ENCODE data around the gene SEMA3C. TPM values are rescaled to one million over a fixed set of nuclear protein-coding genes. Genes with fewer than 3 reads are reported as not detected.

The SEMA3C gene
- total RNA-seq, 6 experiments from 2014 or later, result 52.4 to 74.6 (median 61.4) TPM

DNA sequence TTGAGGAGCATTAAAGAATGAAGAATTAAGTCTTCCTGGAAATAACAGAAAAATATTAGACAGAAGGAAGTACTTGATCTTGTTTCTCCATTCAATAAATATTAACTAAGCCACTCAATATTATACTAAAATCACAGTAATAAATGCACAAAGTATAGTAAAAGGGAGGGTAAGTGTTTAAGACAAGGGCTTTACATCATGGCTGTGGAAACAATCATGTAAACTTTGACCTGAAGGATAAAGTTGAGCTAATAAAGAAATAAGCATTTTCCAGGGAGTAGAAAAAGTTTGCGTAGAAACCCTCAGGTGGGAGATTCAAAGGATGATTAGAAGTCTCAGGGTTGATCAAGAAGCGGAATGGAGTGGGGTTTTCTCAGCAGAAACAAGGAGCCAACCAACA, 78.2 kb downstream of the SEMA3C start:
- no peaks in the 10 kb centered on the region for H3K9me3 Mint-ChIP-seq
- peaks cover 47% of the 10 kb centered on the region for H3K4me1 Mint-ChIP-seq (ENCODE audit: low read depth)
- no peak overlapping the region for H3K27ac Mint-ChIP-seq
- H3K27me3 Mint-ChIP-seq (ENCODE audit: insufficient read depth), result no peaks in the 10 kb centered on the region
- H3K4me3 Mint-ChIP-seq, result no peak overlapping the region
- H3K36me3 Mint-ChIP-seq (ENCODE audit: low read depth), result peaks cover 26% of the 10 kb centered on the region
- TF ChIP-seq, protein P1, sequence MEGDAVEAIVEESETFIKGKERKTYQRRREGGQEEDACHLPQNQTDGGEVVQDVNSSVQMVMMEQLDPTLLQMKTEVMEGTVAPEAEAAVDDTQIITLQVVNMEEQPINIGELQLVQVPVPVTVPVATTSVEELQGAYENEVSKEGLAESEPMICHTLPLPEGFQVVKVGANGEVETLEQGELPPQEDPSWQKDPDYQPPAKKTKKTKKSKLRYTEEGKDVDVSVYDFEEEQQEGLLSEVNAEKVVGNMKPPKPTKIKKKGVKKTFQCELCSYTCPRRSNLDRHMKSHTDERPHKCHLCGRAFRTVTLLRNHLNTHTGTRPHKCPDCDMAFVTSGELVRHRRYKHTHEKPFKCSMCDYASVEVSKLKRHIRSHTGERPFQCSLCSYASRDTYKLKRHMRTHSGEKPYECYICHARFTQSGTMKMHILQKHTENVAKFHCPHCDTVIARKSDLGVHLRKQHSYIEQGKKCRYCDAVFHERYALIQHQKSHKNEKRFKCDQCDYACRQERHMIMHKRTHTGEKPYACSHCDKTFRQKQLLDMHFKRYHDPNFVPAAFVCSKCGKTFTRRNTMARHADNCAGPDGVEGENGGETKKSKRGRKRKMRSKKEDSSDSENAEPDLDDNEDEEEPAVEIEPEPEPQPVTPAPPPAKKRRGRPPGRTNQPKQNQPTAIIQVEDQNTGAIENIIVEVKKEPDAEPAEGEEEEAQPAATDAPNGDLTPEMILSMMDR (IDR thresholded peaks at IDR 0.05), result no peak
- DNase-seq, result no peak

DNA sequence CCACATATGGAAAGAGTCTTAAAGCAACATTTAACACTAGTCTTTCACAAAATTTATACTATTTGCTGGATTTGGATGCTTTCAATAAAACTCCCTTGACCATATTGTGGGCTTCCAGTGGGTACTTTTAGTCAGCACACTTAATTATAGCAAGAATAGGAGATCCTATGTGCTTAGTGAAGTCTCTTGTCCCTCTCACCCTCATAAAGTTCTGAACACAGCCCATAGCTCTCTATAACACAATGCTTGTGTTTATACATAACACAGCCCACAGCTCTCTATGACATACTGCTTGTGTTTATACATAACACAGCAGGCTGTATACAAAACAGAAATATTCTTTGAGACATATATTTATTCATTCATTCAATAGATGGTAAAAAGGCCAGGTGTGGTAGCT, 79.0 kb downstream of the SEMA3C start:
- no peaks in the 10 kb centered on the region for H3K9me3 Mint-ChIP-seq
- H3K27ac Mint-ChIP-seq, result no peak overlapping the region
- H3K4me1 Mint-ChIP-seq (ENCODE audit: low read depth), result peaks cover 47% of the 10 kb centered on the region
- TF ChIP-seq, protein P1 (IDR thresholded peaks at IDR 0.05), result no peak
- no peak for DNase-seq
- H3K36me3 Mint-ChIP-seq (ENCODE audit: low read depth), result peaks cover 18% of the 10 kb centered on the region
- H3K4me3 Mint-ChIP-seq, result no peak overlapping the region
- H3K27me3 Mint-ChIP-seq (ENCODE audit: insufficient read depth), result no peaks in the 10 kb centered on the region

DNA sequence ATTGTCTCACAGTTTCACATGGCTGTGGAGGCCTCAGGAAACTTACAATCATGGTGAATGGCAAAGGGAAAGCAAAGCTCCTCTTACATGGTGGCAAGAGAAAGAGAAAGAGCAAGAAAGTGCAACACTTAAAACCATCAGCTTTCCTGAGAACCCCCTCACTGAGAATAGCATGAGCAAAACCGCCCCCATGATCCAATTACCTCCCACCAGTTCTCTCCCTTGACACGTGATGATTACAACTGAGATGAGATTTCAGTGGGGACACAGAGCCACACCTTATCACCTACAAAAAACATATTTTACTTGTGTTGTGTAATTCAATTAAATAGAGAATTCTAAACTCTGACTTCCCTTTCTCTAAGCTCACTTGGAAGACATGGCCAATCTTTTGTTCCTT, 80.2 kb downstream of the SEMA3C start:
- H3K9me3 Mint-ChIP-seq, result no peaks in the 10 kb centered on the region
- peaks cover 16% of the 10 kb centered on the region for H3K36me3 Mint-ChIP-seq (ENCODE audit: low read depth)
- no peaks in the 10 kb centered on the region for H3K27me3 Mint-ChIP-seq (ENCODE audit: insufficient read depth)
- no peak for DNase-seq
- no peak overlapping the region for H3K27ac Mint-ChIP-seq
- TF ChIP-seq, protein P1 (IDR thresholded peaks at IDR 0.05), result no peak
- peaks cover 55% of the 10 kb centered on the region for H3K4me1 Mint-ChIP-seq (ENCODE audit: low read depth)
- no peak overlapping the region for H3K4me3 Mint-ChIP-seq

DNA sequence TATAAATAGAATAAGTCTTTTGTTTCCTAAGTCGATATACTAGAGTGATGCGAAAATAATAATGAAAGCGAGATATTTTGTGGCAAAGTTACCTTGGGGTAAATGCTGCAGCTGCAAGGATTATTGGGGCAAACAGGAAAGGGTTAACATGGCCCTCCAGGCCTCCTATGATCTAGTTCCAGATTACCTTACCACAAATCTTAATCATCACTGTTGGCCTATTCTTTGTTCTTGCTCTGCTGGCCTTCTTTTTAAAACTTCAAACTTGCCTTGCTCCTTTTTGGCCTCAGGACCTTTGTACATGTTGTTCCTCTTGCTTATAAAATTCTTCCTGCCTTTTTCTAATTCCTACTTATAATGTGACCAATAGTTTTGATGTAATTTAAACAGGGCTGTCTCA, 81.5 kb downstream of the SEMA3C start:
- Mint-ChIP-seq H3K27me3 (ENCODE audit: insufficient read depth) (no peaks in the 10 kb centered on the region), H3K36me3 (ENCODE audit: low read depth) (peaks cover 16% of the 10 kb centered on the region), H3K27ac (no peak overlapping the region), H3K9me3 (no peaks in the 10 kb centered on the region), H3K4me1 (ENCODE audit: low read depth) (peaks cover 54% of the 10 kb centered on the region), H3K4me3 (no peak overlapping the region)
- TF ChIP-seq, protein P1 (IDR thresholded peaks at IDR 0.05), result no peak
- DNase-seq, result no peak

DNA sequence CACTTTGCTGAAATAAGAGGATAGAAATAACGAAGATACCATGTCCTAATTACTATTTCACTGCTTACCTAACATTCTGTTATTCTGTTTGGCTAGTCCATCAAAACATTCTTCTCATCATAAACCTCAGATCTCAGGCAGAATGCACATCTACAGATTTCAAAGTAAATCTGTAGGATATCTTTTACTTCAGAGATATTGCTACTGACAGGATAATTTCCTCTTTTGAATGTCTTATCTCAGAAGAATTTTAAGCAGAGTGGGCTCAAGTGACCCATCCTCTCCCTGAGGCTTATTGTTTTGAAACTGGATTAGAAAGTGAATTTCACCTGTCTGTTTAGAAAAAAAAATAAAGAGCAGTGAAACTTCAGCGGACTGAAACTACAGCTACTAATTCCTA, 83.6 kb downstream of the SEMA3C start:
- Mint-ChIP-seq H3K4me3 (no peak overlapping the region), H3K4me1 (ENCODE audit: low read depth) (peaks cover 58% of the 10 kb centered on the region), H3K27me3 (ENCODE audit: insufficient read depth) (no peaks in the 10 kb centered on the region), H3K27ac (no peak overlapping the region; the same call in 1 of the 2 replicates), H3K36me3 (ENCODE audit: low read depth) (peaks cover 23% of the 10 kb centered on the region), H3K9me3 (no peaks in the 10 kb centered on the region)
- TF ChIP-seq, protein P1 (IDR thresholded peaks at IDR 0.05), result no peak
- no peak for DNase-seq

Data from HFFc6 (cell line).